Small intestine (tissue), 4 donors: ENCODE measurements around the gene TAF1. TPM values are rescaled to one million over a fixed set of nuclear protein-coding genes. Genes with fewer than 3 reads are reported as not detected.

Experiments used
- polyA plus RNA-seq, 4 donors: library from polyadenylated mRNA; stranded (reverse) in 3 of 4; unstranded in 1 of 4; fragments of 200-250 nt in 3 of 4; fragments of 120-200 nt in 1 of 4; gene quantifications; one replicate each; pipeline versions ENCODE4 v1.2.1 to v1.2.3, GENCODE V29; 2013
- donor health status: healthy with polysubstance abuse.
- donor health status: Bipolar disorder and iron deficiency.
- donor health status: healthy.

Gene TAF1
- polyA plus RNA-seq, 4 donors, result 4.3 to 38.2 (median 10.3) TPM

Other genes with a start within 250 kb of the TAF1 start
- 10 to 100 TPM in 1 of 4 donors, 1 to 10 TPM in 3; 4.3 to 30.1 (median 9.0) TPM for gene MED12, start 247.8 kb upstream of the TAF1 start, polyA plus RNA-seq
- gene NLGN3, start 221.5 kb upstream of the TAF1 start, polyA plus RNA-seq, result 1 to 10 TPM in 1 of 4 donors, under 1 TPM in 3; 0.27 to 1.2 (median 0.62) TPM
- gene GJB1, start 143.1 kb upstream of the TAF1 start, polyA plus RNA-seq, result 100 to 1,000 TPM in 1 of 4 donors, 10 to 100 TPM in 3; 23.3 to 118 (median 54.6) TPM
- gene ZMYM3, start 112.2 kb upstream of the TAF1 start, polyA plus RNA-seq, result 10 to 100 TPM in 1 of 4 donors, 1 to 10 TPM in 3; 3.5 to 33.6 (median 5.7) TPM
- gene NONO, start 82.7 kb upstream of the TAF1 start, polyA plus RNA-seq, result 100 to 1,000 TPM in 3 of 4 donors, 10 to 100 TPM in 1; 82.5 to 345 (median 144) TPM
- 1 to 10 TPM; 1.1 to 1.7 (median 1.5) TPM for gene ITGB1BP2, start 64.6 kb upstream of the TAF1 start, polyA plus RNA-seq
- 100 to 1,000 TPM in 1 of 4 donors, 10 to 100 TPM in 3; 25.4 to 223 (median 29.4) TPM for gene OGT, start 166.7 kb downstream of the TAF1 start, polyA plus RNA-seq
- gene GCNA, start 212.1 kb downstream of the TAF1 start, polyA plus RNA-seq, result 1 to 10 TPM; 1.1 to 1.7 (median 1.5) TPM